PC-3 (cell line): ENCODE data around the gene EXOC4. TPM values are rescaled to one million over a fixed set of nuclear protein-coding genes. Genes with fewer than 3 reads are reported as not detected.

Source experiments
- ATAC-seq: fragments of 200-7000 bp; cut with Tn5 transposase; 2 replicates; pipeline ENCODE4 v1.9.1; 2020; ENCODE audit warnings: mild to moderate bottlenecking, moderate library complexity
- BruUV-seq: library from RNA; stranded (reverse); fragments of 400-500 nt; replicated peaks from 2 replicates; lab custom pipeline; 2021; lab: Mats Ljungman, UMichigan
- CTCF ChIA-PET: fragments of 300-600 bp; sonication (Branson Sonifier 250); formaldehyde crosslinking; loops from one replicate; lab custom pipeline; 2022; ENCODE audit warnings: antibody characterized with exemption; lab: Charles Lee
- POLR2A ChIA-PET: fragments of 300-600 bp; sonication (Branson Sonifier 250); formaldehyde crosslinking; loops from one replicate; lab custom pipeline; 2022; ENCODE audit warnings: antibody characterized with exemption; ENCODE audit not compliant: unreplicated experiment; lab: Charles Lee
- DNase-seq: peaks from one replicate; pipeline ENCODE4 v3.0.0-alpha.2; 2015
- H2AFZ ChIP-seq: fragments of 300-600 bp; sonication (generic); 2 replicates; pipeline ENCODE4 v1.6.0; 2016; ENCODE audit warnings: antibody characterized with exemption, low read length
- H3F3A ChIP-seq: fragments of 300-600 bp; sonication (generic); one replicate; pipeline ENCODE4 v1.6.0; 2017; ENCODE audit warnings: antibody characterized with exemption, low read length, control low read depth, mild to moderate bottlenecking; ENCODE audit not compliant: unreplicated experiment
- H3K27ac ChIP-seq: fragments of 300-600 bp; sonication (generic); 2 replicates; pipeline ENCODE4 v1.5.1; 2016; ENCODE audit warnings: mild to moderate bottlenecking, low read length
- H3K27me3 ChIP-seq: fragments of 300-600 bp; sonication (generic); 2 replicates; pipeline ENCODE4 v1.6.1; 2016; ENCODE audit warnings: low read length, mixed read lengths
- H3K36me3 ChIP-seq: fragments of 300-600 bp; sonication (generic); 2 replicates; pipeline ENCODE4 v1.6.1; 2016; ENCODE audit warnings: low read depth, mixed run types, low read length, mixed read lengths
- H3K4me1 ChIP-seq: fragments of 300-600 bp; sonication (generic); 2 replicates; pipeline ENCODE4 v1.5.1; 2016; ENCODE audit warnings: low read length; ENCODE audit not compliant: insufficient read depth
- H3K4me2 ChIP-seq: fragments of 300-600 bp; sonication (generic); 2 replicates; pipeline ENCODE4 v1.6.0; 2016; ENCODE audit warnings: low read length
- H3K4me3 ChIP-seq: fragments of 300-600 bp; sonication (generic); 2 replicates; pipeline ENCODE4 v1.5.1; 2016; ENCODE audit warnings: mild to moderate bottlenecking, low read length, mixed read lengths
- H3K79me2 ChIP-seq: fragments of 300-600 bp; sonication (generic); 2 replicates; pipeline ENCODE4 v1.6.1; 2017; ENCODE audit warnings: low read length, mixed read lengths
- H3K9ac ChIP-seq: fragments of 300-600 bp; sonication (generic); 2 replicates; pipeline ENCODE4 v1.6.0; 2016; ENCODE audit warnings: mild to moderate bottlenecking, low read length
- H3K9me2 ChIP-seq: fragments of 300-600 bp; sonication (generic); replicated peaks from 2 replicates; pipeline ENCODE4 v1.6.1; 2016; ENCODE audit warnings: mixed run types, low read length, mixed read lengths
- H3K9me3 ChIP-seq: fragments of 300-600 bp; sonication (generic); 2 replicates; pipeline ENCODE4 v1.6.1; 2016; ENCODE audit warnings: low read length, mixed read lengths
- H4K20me1 ChIP-seq: fragments of 300-600 bp; sonication (generic); 2 replicates; pipeline ENCODE4 v1.6.1; 2016; ENCODE audit warnings: low read length, mixed read lengths
- EZH2 ChIP-seq: fragments of 300-600 bp; sonication (generic); IDR thresholded peaks from one replicate; pipeline ENCODE4 v1.6.1; 2017; ENCODE audit warnings: antibody characterized with exemption, mild to moderate bottlenecking, low read length; ENCODE audit not compliant: unreplicated experiment
- EZH2phosphoT487 ChIP-seq: fragments of 300-600 bp; sonication (generic); IDR thresholded peaks from 2 replicates; pipeline ENCODE4 v1.6.1; 2018; ENCODE audit warnings: mild to moderate bottlenecking, antibody characterized with exemption, low read length, borderline replicate concordance
- intact Hi-C: fragments of 100-400 bp; cut with micrococcal nuclease; formaldehyde crosslinking; loops from 2 replicates; pipeline ENCODE4 v1.9.0; 2023
- total RNA-seq: library from RNA; depleted of rRNA; stranded (reverse); fragments of >200 nt; gene quantifications from 2 replicates; pipeline ENCODE4 v1.2.3, GENCODE V29; 2014
- TF ChIP-seq, protein P1 (sequence below): fragments of 300-600 bp; sonication (generic); conservative IDR thresholded peaks from 2 replicates; pipeline ENCODE4 v1.5.1; 2017; ENCODE audit warnings: antibody characterized with exemption, low read depth, mild to moderate bottlenecking, low read length

Gene EXOC4
- total RNA-seq, 1 experiment from 2014 or later: 43.5 TPM

DNA sequence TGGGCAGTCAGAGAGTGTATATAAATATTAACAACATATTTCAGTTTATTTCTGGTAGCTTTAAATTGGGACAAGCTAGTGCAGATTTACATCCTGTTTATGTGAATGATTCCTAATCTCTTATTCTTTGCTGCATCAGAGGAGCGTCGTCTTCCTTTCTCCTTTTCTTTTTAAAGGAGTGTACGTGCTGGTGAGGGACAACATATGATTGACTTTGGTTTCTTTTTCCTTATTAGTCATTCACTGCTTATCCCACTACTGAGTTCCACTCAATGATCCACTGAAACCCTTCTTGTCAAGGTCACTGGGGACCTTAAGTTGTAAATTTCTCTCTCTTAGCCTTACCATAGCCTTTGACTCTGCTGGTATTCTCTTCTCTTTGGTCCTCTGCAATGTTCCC, 116.3 kb downstream of the EXOC4 start:
- DNase-seq (no peak), ATAC-seq (no peak)
- ChIA-PET CTCF (no interaction called here), POLR2A (no interaction called here)
- no peaks in the 10 kb centered on the region for H4K20me1 ChIP-seq
- no peaks in the 10 kb centered on the region for H3K36me3 ChIP-seq
- no peaks in the 10 kb centered on the region for H3K9me2 ChIP-seq
- no peak overlapping the region for H3K4me2 ChIP-seq
- no peaks in the 10 kb centered on the region for H3F3A ChIP-seq
- H3K79me2 ChIP-seq: no peaks in the 10 kb centered on the region
- no TSS peak for BruUV-seq
- no peak overlapping the region for H2AFZ ChIP-seq
- no peak overlapping the region for H3K4me3 ChIP-seq
- no peaks in the 10 kb centered on the region for H3K4me1 ChIP-seq
- H3K9ac ChIP-seq: no peak overlapping the region
- no peak for TF ChIP-seq EZH2
- no peak for TF ChIP-seq EZH2phosphoT487
- TF ChIP-seq, protein P1, sequence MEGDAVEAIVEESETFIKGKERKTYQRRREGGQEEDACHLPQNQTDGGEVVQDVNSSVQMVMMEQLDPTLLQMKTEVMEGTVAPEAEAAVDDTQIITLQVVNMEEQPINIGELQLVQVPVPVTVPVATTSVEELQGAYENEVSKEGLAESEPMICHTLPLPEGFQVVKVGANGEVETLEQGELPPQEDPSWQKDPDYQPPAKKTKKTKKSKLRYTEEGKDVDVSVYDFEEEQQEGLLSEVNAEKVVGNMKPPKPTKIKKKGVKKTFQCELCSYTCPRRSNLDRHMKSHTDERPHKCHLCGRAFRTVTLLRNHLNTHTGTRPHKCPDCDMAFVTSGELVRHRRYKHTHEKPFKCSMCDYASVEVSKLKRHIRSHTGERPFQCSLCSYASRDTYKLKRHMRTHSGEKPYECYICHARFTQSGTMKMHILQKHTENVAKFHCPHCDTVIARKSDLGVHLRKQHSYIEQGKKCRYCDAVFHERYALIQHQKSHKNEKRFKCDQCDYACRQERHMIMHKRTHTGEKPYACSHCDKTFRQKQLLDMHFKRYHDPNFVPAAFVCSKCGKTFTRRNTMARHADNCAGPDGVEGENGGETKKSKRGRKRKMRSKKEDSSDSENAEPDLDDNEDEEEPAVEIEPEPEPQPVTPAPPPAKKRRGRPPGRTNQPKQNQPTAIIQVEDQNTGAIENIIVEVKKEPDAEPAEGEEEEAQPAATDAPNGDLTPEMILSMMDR: no peak
- no peaks in the 10 kb centered on the region for H3K9me3 ChIP-seq
- H3K27ac ChIP-seq: no peak overlapping the region
- no peaks in the 10 kb centered on the region for H3K27me3 ChIP-seq
- intact Hi-C loops: no loop called here

GRCh38 chr7:133371616-133372015, 118.7 kb downstream of the EXOC4 start:
- Histone ChIP-seq H3K27ac (no peak overlapping the region), H3K9ac (no peak overlapping the region), H3K4me2 (no peak overlapping the region), H2AFZ (no peak overlapping the region), H3K9me3 (no peaks in the 10 kb centered on the region), H3K9me2 (no peaks in the 10 kb centered on the region), H4K20me1 (no peaks in the 10 kb centered on the region), H3K79me2 (no peaks in the 10 kb centered on the region), H3K4me1 (no peaks in the 10 kb centered on the region), H3F3A (no peaks in the 10 kb centered on the region), H3K27me3 (no peaks in the 10 kb centered on the region), H3K36me3 (no peaks in the 10 kb centered on the region), H3K4me3 (no peak overlapping the region)
- DNase-seq (no peak), ATAC-seq (no peak)
- TF ChIP-seq, protein P1: no peak
- TF ChIP-seq EZH2 (no peak), EZH2phosphoT487 (no peak)
- no TSS peak for BruUV-seq
- CTCF ChIA-PET: no interaction called here
- POLR2A ChIA-PET: no interaction called here
- intact Hi-C loops: no loop called here

GRCh38 chr7:133372337-133372736, 119.5 kb downstream of the EXOC4 start:
- ChIA-PET POLR2A (no interaction called here), CTCF (no interaction called here)
- Histone ChIP-seq H3K27ac (no peak overlapping the region), H3K79me2 (no peaks in the 10 kb centered on the region), H3K4me3 (no peak overlapping the region), H3F3A (no peaks in the 10 kb centered on the region), H3K4me2 (no peak overlapping the region), H4K20me1 (no peaks in the 10 kb centered on the region), H3K9me3 (no peaks in the 10 kb centered on the region), H2AFZ (no peak overlapping the region), H3K4me1 (no peaks in the 10 kb centered on the region), H3K9ac (no peak overlapping the region), H3K27me3 (no peaks in the 10 kb centered on the region), H3K9me2 (no peaks in the 10 kb centered on the region), H3K36me3 (no peaks in the 10 kb centered on the region)
- TF ChIP-seq, protein P1: no peak
- TF ChIP-seq EZH2phosphoT487 (no peak), EZH2 (no peak)
- no peak for DNase-seq
- ATAC-seq: no peak
- intact Hi-C loops: no loop called here
- BruUV-seq: no TSS peak
